Gastroesophageal sphincter (tissue), 3 donors: ENCODE results near the gene TMTC1.

Experiments used
- CTCF ChIP-seq, 4 experiments: fragments of 200-600 bp in 2 of 4; fragments of 450-650 bp in 2 of 4; sonication (generic) in 1 of 4; IDR thresholded peaks; one replicate each; pipeline ENCODE4 v1.5.1; 2017 to 2019; ENCODE audit warnings: antibody characterized with exemption in 4 of 4, mild to moderate bottlenecking in 2 of 4, moderate library complexity in 2 of 4
- POLR2A ChIP-seq, 2 donors: fragments of 450-650 bp; IDR thresholded peaks; one replicate each; pipeline ENCODE4 v1.6.1; 2017; ENCODE audit warnings: antibody characterized with exemption in 2 of 2, mild to moderate bottlenecking in 2 of 2, moderate library complexity in 1 of 2

- TF ChIP-seq CTCF (IDR thresholded peaks at IDR 0.05) (no peak), POLR2A (IDR thresholded peaks at IDR 0.05) (no peak)
Measured at GRCh38 chr12:29771165-29771564, 12.6 kb downstream of the TMTC1 start.
